H9 (cell line): ENCODE data around the gene CADPS. TPM values are rescaled to one million over a fixed set of nuclear protein-coding genes. Genes with fewer than 3 reads are reported as not detected.

Experiments
- DNase-seq: peaks from one replicate; pipeline ENCODE4 v3.0.0-alpha.2; 2017
- H2AFZ ChIP-seq: one replicate; pipeline ENCODE4 v1.6.1; 2013; ENCODE audit warnings: mild to moderate bottlenecking, low read length, control low read depth, moderate library complexity
- H2AK5ac ChIP-seq: 2 replicates; pipeline ENCODE4 v1.6.1; 2013; ENCODE audit warnings: low read length, control low read depth, mixed read lengths; ENCODE audit not compliant: insufficient read length
- H2BK120ac ChIP-seq: one replicate; pipeline ENCODE4 v1.6.1; 2013; ENCODE audit warnings: low read depth, mild to moderate bottlenecking, low read length, control low read depth, inconsistent platforms; ENCODE audit not compliant: poor library complexity, severe bottlenecking
- H2BK12ac ChIP-seq: 2 replicates; pipeline ENCODE4 v1.6.1; 2013; ENCODE audit warnings: low read length, control low read depth, mixed read lengths, low read depth; ENCODE audit not compliant: insufficient read length
- H2BK15ac ChIP-seq: 2 replicates; pipeline ENCODE4 v1.6.1; 2013; ENCODE audit warnings: low read depth, low read length, control low read depth
- H2BK20ac ChIP-seq: one replicate; pipeline ENCODE4 v1.6.1; 2013; ENCODE audit warnings: low read depth, mild to moderate bottlenecking, low read length, control low read depth, inconsistent platforms; ENCODE audit not compliant: poor library complexity, severe bottlenecking
- H2BK5ac ChIP-seq: 2 replicates; pipeline ENCODE4 v1.6.1; 2013; ENCODE audit warnings: low read length, control low read depth, mixed read lengths; ENCODE audit not compliant: insufficient read length
- H3K14ac ChIP-seq: 2 replicates; pipeline ENCODE4 v1.6.1; 2013; ENCODE audit warnings: low read length, control low read depth; ENCODE audit not compliant: insufficient read depth
- H3K18ac ChIP-seq: 2 replicates; pipeline ENCODE4 v1.6.1; 2013; ENCODE audit warnings: low read depth, mild to moderate bottlenecking, mixed read lengths, low read length, control low read depth; ENCODE audit not compliant: insufficient read length
- H3K23ac ChIP-seq: 2 replicates; pipeline ENCODE4 v1.6.1; 2013; ENCODE audit warnings: low read length, control low read depth, mixed read lengths, low read depth; ENCODE audit not compliant: insufficient read length
- H3K23me2 ChIP-seq: 2 replicates; pipeline ENCODE4 v1.6.1; 2013; ENCODE audit warnings: low read depth, mild to moderate bottlenecking, mixed read lengths, low read length, control low read depth; ENCODE audit not compliant: insufficient read length, poor library complexity, severe bottlenecking
- H3K27ac ChIP-seq: 2 replicates; pipeline ENCODE4 v1.5.1; 2013; ENCODE audit warnings: low read length, control low read depth, mixed read lengths, low read depth; ENCODE audit not compliant: insufficient read length
- H3K27me3 ChIP-seq: 2 replicates; pipeline ENCODE4 v1.6.1; 2013; ENCODE audit warnings: low read length, control low read depth, inconsistent platforms; ENCODE audit not compliant: insufficient read depth
- H3K4ac ChIP-seq: 2 replicates; pipeline ENCODE4 v1.6.1; 2013; ENCODE audit warnings: low read depth, mild to moderate bottlenecking, control low read depth, inconsistent platforms, low read length, moderate library complexity
- H3K4me1 ChIP-seq: 2 replicates; pipeline ENCODE4 v1.6.1; 2013; ENCODE audit warnings: low read length, control low read depth, inconsistent platforms; ENCODE audit not compliant: insufficient read depth
- H3K4me2 ChIP-seq: 2 replicates; pipeline ENCODE4 v1.6.1; 2013; ENCODE audit warnings: low read length, control low read depth, mixed read lengths; ENCODE audit not compliant: insufficient read length, insufficient read depth
- H3K56ac ChIP-seq: 2 replicates; pipeline ENCODE4 v1.6.1; 2013; ENCODE audit warnings: low read depth, mild to moderate bottlenecking, mixed read lengths, low read length, control low read depth; ENCODE audit not compliant: insufficient read length
- H3K79me1 ChIP-seq: 2 replicates; pipeline ENCODE4 v1.6.1; 2013; ENCODE audit warnings: low read depth, mild to moderate bottlenecking, moderate library complexity, low read length, control low read depth, inconsistent platforms; ENCODE audit not compliant: insufficient read depth, poor library complexity, severe bottlenecking
- H3K79me2 ChIP-seq: 2 replicates; pipeline ENCODE4 v1.6.1; 2013; ENCODE audit warnings: low read length, control low read depth, inconsistent platforms; ENCODE audit not compliant: insufficient read depth
- H3K9ac ChIP-seq: 2 replicates; pipeline ENCODE4 v1.6.1; 2013; ENCODE audit warnings: low read length, control low read depth, mixed read lengths; ENCODE audit not compliant: insufficient read length; ENCODE audit errors: extremely low read depth
- H3K9me3 ChIP-seq: one replicate; pipeline ENCODE4 v1.6.1; 2013; ENCODE audit warnings: low read depth, low read length, inconsistent platforms; ENCODE audit not compliant: control insufficient read depth
- H3T11ph ChIP-seq: one replicate; pipeline ENCODE4 v1.6.1; 2013; ENCODE audit warnings: mild to moderate bottlenecking, low read length, control low read depth, inconsistent platforms
- H4K20me1 ChIP-seq: one replicate; pipeline ENCODE4 v1.6.1; 2013; ENCODE audit not compliant: control insufficient read depth, insufficient read length, insufficient read depth
- H4K5ac ChIP-seq: 2 replicates; pipeline ENCODE4 v1.6.1; 2013; ENCODE audit warnings: low read depth, mild to moderate bottlenecking, mixed read lengths, low read length, control low read depth; ENCODE audit not compliant: insufficient read length
- H4K8ac ChIP-seq: replicated peaks from 2 replicates; pipeline ENCODE4 v1.6.1; 2013; ENCODE audit warnings: low read length, control low read depth, mixed read lengths, low read depth; ENCODE audit not compliant: insufficient read length
- H4K91ac ChIP-seq: 2 replicates; pipeline ENCODE4 v1.6.1; 2013; ENCODE audit warnings: low read depth, mild to moderate bottlenecking, moderate library complexity, mixed read lengths, low read length, control low read depth; ENCODE audit not compliant: insufficient read length
- H3K27ac Mint-ChIP-seq, 3 experiments: 2 replicates in 2 of 3; 3 replicates in 1 of 3; pipeline ENCODE4 v1.8.0; 2020 to 2021; ENCODE audit warnings: mixed read lengths in 3 of 3, mild to moderate bottlenecking in 1 of 3, moderate library complexity in 1 of 3
- H3K27me3 Mint-ChIP-seq: 2 replicates; pipeline ENCODE4 v1.8.0; 2021; ENCODE audit warnings: low read depth, mild to moderate bottlenecking, moderate library complexity, mixed read lengths
- H3K36me3 Mint-ChIP-seq, 3 experiments: 2 replicates in 2 of 3; 3 replicates in 1 of 3; pipeline ENCODE4 v1.8.0; 2020 to 2021; ENCODE audit warnings: low read depth in 3 of 3, mixed read lengths in 3 of 3; ENCODE audit not compliant: insufficient read depth in 1 of 3
- H3K4me1 Mint-ChIP-seq, 2 experiments: 2 replicates each; pipeline ENCODE4 v1.8.0; 2020; ENCODE audit warnings: mixed read lengths in 2 of 2
- H3K4me3 Mint-ChIP-seq, 2 experiments: 2 replicates in 1 of 2; 3 replicates in 1 of 2; pipeline ENCODE4 v1.8.0; 2020 to 2021; ENCODE audit warnings: mild to moderate bottlenecking in 2 of 2, mixed read lengths in 2 of 2, moderate library complexity in 1 of 2
- H3K9me3 Mint-ChIP-seq, 2 experiments: 2 replicates in 1 of 2; 3 replicates in 1 of 2; pipeline ENCODE4 v1.8.0; 2020; ENCODE audit warnings: mild to moderate bottlenecking in 2 of 2, mixed read lengths in 2 of 2, moderate library complexity in 1 of 2
- CTCF ChIP-seq: fragments of 200-600 bp; sonication (generic); conservative IDR thresholded peaks from 3 replicates; pipeline ENCODE4 v1.8.0; 2021; ENCODE audit warnings: antibody characterized with exemption, mild to moderate bottlenecking
- WGBS: extraction: QIAGEN DNeasy Blood & Tissue Kit; methylation state at CpG from one replicate; pipeline ENCODE4 v1.1.7; 2013; ENCODE audit warnings: missing lambda C conversion rate, low lambda C conversion rate, mixed read lengths; ENCODE audit not compliant: insufficient read length; ENCODE audit errors: extremely low coverage; 5-methylcytosine and 5-hydroxymethylcytosine counted together
- total RNA-seq: library from RNA; stranded (reverse); gene quantifications from 2 replicates; pipeline ENCODE4 v1.2.1, GENCODE V29; 2021

Gene CADPS
- total RNA-seq, 1 experiment from 2014 or later = 6.6 TPM

GRCh38 chr3:62597491-62597890, 277.7 kb downstream of the CADPS start:
- Histone ChIP-seq H3K79me2 (no peaks in the 10 kb centered on the region), H4K91ac (no peak overlapping the region), H2BK12ac (no peak overlapping the region), H3K4ac (no peak overlapping the region), H3K4me1 (no peaks in the 10 kb centered on the region), H3K56ac (no peak overlapping the region), H2BK20ac (no peak overlapping the region), H2AK5ac (no peak overlapping the region), H3K27ac (no peak overlapping the region), H3K9ac (no peak overlapping the region), H3K79me1 (no peaks in the 10 kb centered on the region), H4K20me1 (no peaks in the 10 kb centered on the region), H4K8ac (no peak overlapping the region), H2BK120ac (no peak overlapping the region), H2BK15ac (no peak overlapping the region), H3K23me2 (no peaks in the 10 kb centered on the region), H3K27me3 (no peaks in the 10 kb centered on the region), H4K5ac (no peak overlapping the region), H2AFZ (no peak overlapping the region), H3K4me2 (no peak overlapping the region), H3K18ac (no peak overlapping the region), H3T11ph (no peak overlapping the region), H3K9me3 (no peaks in the 10 kb centered on the region), H2BK5ac (no peak overlapping the region), H3K23ac (no peak overlapping the region), H3K14ac (no peak overlapping the region)
- no peak overlapping the region for H3K27ac Mint-ChIP-seq
- H3K36me3 Mint-ChIP-seq = no peaks in the 10 kb centered on the region
- no peaks in the 10 kb centered on the region for H3K9me3 Mint-ChIP-seq
- H3K4me1 Mint-ChIP-seq = peaks cover 4% of the 10 kb centered on the region in 2 experiments; a peak in 3 of 4 replicates
- no peak overlapping the region for H3K4me3 Mint-ChIP-seq
- WGBS = no CpG with 5 or more reads among the region's 4 CpGs
- no peak for TF ChIP-seq CTCF
- no peaks in the 10 kb centered on the region for H3K27me3 Mint-ChIP-seq
- DNase-seq = no peak
